Natural killer cell (primary cell): Measurements from ENCODE around the gene KIAA1614. TPM values are rescaled to one million over a fixed set of nuclear protein-coding genes. Genes with fewer than 3 reads are reported as not detected.

Experiments
- ATAC-seq, 3 donors: fragments of 150-1000 bp in 2 of 3; fragments of 200-7000 bp in 1 of 3; cut with Tn5 transposase; 1 replicate in 1 of 3; 2 replicates in 2 of 3; pipeline ENCODE4 v1.10.0; 2021; ENCODE audit warnings: mild to moderate bottlenecking in 2 of 3, moderate library complexity in 2 of 3
- DNase-seq, 2 donors: peaks; one replicate each; pipeline versions ENCODE4 v3.0.0 to v3.0.0-alpha.2; 2013 to 2021; ENCODE audit warnings: mixed read lengths in 1 of 2
- H3K27ac ChIP-seq: one replicate; pipeline ENCODE4 v1.5.1; 2013; ENCODE audit warnings: mild to moderate bottlenecking, low read length
- H3K27me3 ChIP-seq: one replicate; pipeline ENCODE4 v1.6.1; 2013; ENCODE audit warnings: low read length; ENCODE audit not compliant: control insufficient read depth, insufficient read depth
- H3K36me3 ChIP-seq: one replicate; pipeline ENCODE4 v1.6.1; 2013; ENCODE audit warnings: low read length; ENCODE audit not compliant: control insufficient read depth, insufficient read depth
- H3K4me1 ChIP-seq: one replicate; pipeline ENCODE4 v1.6.1; 2013; ENCODE audit warnings: low read length; ENCODE audit not compliant: control insufficient read depth, insufficient read depth
- H3K4me3 ChIP-seq: one replicate; pipeline ENCODE4 v1.5.1; 2013; ENCODE audit warnings: low read length
- H3K9me3 ChIP-seq: one replicate; pipeline ENCODE4 v1.6.1; 2013; ENCODE audit warnings: low read length; ENCODE audit not compliant: control insufficient read depth, insufficient read depth
- H3K27ac Mint-ChIP-seq, 2 donors: one replicate each; pipeline ENCODE4 v1.8.0; 2022; ENCODE audit warnings: mild to moderate bottlenecking in 2 of 2, mixed read lengths in 2 of 2, moderate library complexity in 1 of 2
- H3K27me3 Mint-ChIP-seq, 2 donors: one replicate each; pipeline ENCODE4 v1.8.0; 2022; ENCODE audit warnings: low read depth in 2 of 2, mixed read lengths in 2 of 2
- H3K36me3 Mint-ChIP-seq: one replicate; pipeline ENCODE4 v1.8.0; 2022; ENCODE audit warnings: mixed read lengths
- H3K4me1 Mint-ChIP-seq, 2 donors: one replicate each; pipeline ENCODE4 v1.8.0; 2022; ENCODE audit warnings: mixed read lengths in 2 of 2
- H3K4me3 Mint-ChIP-seq: one replicate; pipeline ENCODE4 v1.8.0; 2022; ENCODE audit warnings: mild to moderate bottlenecking, moderate library complexity, mixed read lengths
- H3K9me3 Mint-ChIP-seq, 2 donors: one replicate each; pipeline ENCODE4 v1.8.0; 2022; ENCODE audit warnings: mixed read lengths in 2 of 2
- CTCF ChIP-seq: fragments of 200-600 bp; IDR thresholded peaks from one replicate; pipeline ENCODE4 v1.8.0; 2022; ENCODE audit warnings: antibody characterized with exemption
- WGBS: methylation state at CpG from one replicate; pipeline ENCODE4 v1.1.7; 2013; ENCODE audit warnings: missing lambda C conversion rate; ENCODE audit not compliant: insufficient coverage; 5-methylcytosine and 5-hydroxymethylcytosine counted together
- intact Hi-C: fragments of 100-400 bp; cut with micrococcal nuclease; formaldehyde crosslinking; loops from one replicate; pipeline ENCODE4 v1.14.2; 2022
- total RNA-seq, 4 donors: library from RNA; stranded (reverse); fragments of 120-200 nt in 1 of 4; gene quantifications; one replicate each; pipeline versions ENCODE4 v1.2.3 to v1.2.4, GENCODE V29; 2013 to 2022

The KIAA1614 gene
- total RNA-seq, 3 donors from 2014 or later (not counting 1 experiment from before 2014, with no cell fraction given), result 0.09 to 0.80 (median 0.40) TPM

GRCh38 chr1:180916771-180917170 is 4.1 kb downstream of the KIAA1614 start:
- no peak overlapping the region for H3K27ac Mint-ChIP-seq
- TF ChIP-seq CTCF, result no peak
- H3K4me1 Mint-ChIP-seq, result peaks cover 0 to 2% of the 10 kb centered on the region in 2 donors
- WGBS, result 87% methylated on average over 10 of the region's 10 CpGs
- H3K27ac ChIP-seq, result no peak overlapping the region
- no peaks in the 10 kb centered on the region for H3K36me3 ChIP-seq
- H3K4me3 Mint-ChIP-seq, result no peak overlapping the region
- H3K27me3 Mint-ChIP-seq, result peaks cover 16 to 18% of the 10 kb centered on the region in 2 donors
- no peak for DNase-seq
- H3K9me3 Mint-ChIP-seq, result no peaks in the 10 kb centered on the region
- H3K4me3 ChIP-seq, result no peak overlapping the region
- H3K9me3 ChIP-seq, result no peaks in the 10 kb centered on the region
- peaks cover 4% of the 10 kb centered on the region for H3K27me3 ChIP-seq
- ATAC-seq, result no peak
- peaks cover 6% of the 10 kb centered on the region for H3K4me1 ChIP-seq
- H3K36me3 Mint-ChIP-seq, result no peaks in the 10 kb centered on the region
- intact Hi-C loops, result no loop called here

- Histone ChIP-seq H3K27me3 (no peaks in the 10 kb centered on the region), H3K9me3 (no peaks in the 10 kb centered on the region), H3K4me3 (no peak overlapping the region), H3K27ac (no peak overlapping the region), H3K36me3 (no peaks in the 10 kb centered on the region), H3K4me1 (no peaks in the 10 kb centered on the region)
- ATAC-seq (no peak), DNase-seq (no peak)
- TF ChIP-seq CTCF, result no peak
- intact Hi-C loops, result no loop called here
- Mint-ChIP-seq H3K27ac (no peak overlapping the region), H3K27me3 (peaks cover 13 to 18% of the 10 kb centered on the region in 2 donors), H3K9me3 (no peaks in the 10 kb centered on the region), H3K36me3 (no peaks in the 10 kb centered on the region), H3K4me1 (no peaks in the 10 kb centered on the region), H3K4me3 (no peak overlapping the region)
- WGBS, result 94% methylated on average over 12 of the region's 12 CpGs
Measured at GRCh38 chr1:180917306-180918065, 4.8 kb downstream of the KIAA1614 start.

- TF ChIP-seq CTCF, result no peak
- Mint-ChIP-seq H3K4me1 (no peaks in the 10 kb centered on the region), H3K36me3 (no peaks in the 10 kb centered on the region), H3K4me3 (no peak overlapping the region), H3K27me3 (peaks cover 11 to 15% of the 10 kb centered on the region in 2 donors), H3K9me3 (no peaks in the 10 kb centered on the region), H3K27ac (no peak overlapping the region)
- no peaks in the 10 kb centered on the region for H3K27me3 ChIP-seq
- no peak overlapping the region for H3K4me3 ChIP-seq
- no peak overlapping the region for H3K27ac ChIP-seq
- H3K9me3 ChIP-seq, result no peaks in the 10 kb centered on the region
- ATAC-seq (no peak), DNase-seq (no peak)
- intact Hi-C loops, result no loop called here
- WGBS, result 73% methylated on average over 10 of the region's 10 CpGs
- H3K36me3 ChIP-seq, result no peaks in the 10 kb centered on the region
- no peaks in the 10 kb centered on the region for H3K4me1 ChIP-seq
Measured at GRCh38 chr1:180918519-180918918, 5.8 kb downstream of the KIAA1614 start.
